H9 (cell line): ENCODE results near the gene PITX1. TPM values are rescaled to one million over a fixed set of nuclear protein-coding genes. Genes with fewer than 3 reads are reported as not detected.

Experiments used
- DNase-seq: peaks from one replicate; pipeline ENCODE4 v3.0.0-alpha.2; 2017
- H2AFZ ChIP-seq: one replicate; pipeline ENCODE4 v1.6.1; 2013; ENCODE audit warnings: mild to moderate bottlenecking, low read length, control low read depth, moderate library complexity
- H2AK5ac ChIP-seq: 2 replicates; pipeline ENCODE4 v1.6.1; 2013; ENCODE audit warnings: low read length, control low read depth, mixed read lengths; ENCODE audit not compliant: insufficient read length
- H2BK120ac ChIP-seq: one replicate; pipeline ENCODE4 v1.6.1; 2013; ENCODE audit warnings: low read depth, mild to moderate bottlenecking, low read length, control low read depth, inconsistent platforms; ENCODE audit not compliant: poor library complexity, severe bottlenecking
- H2BK12ac ChIP-seq: 2 replicates; pipeline ENCODE4 v1.6.1; 2013; ENCODE audit warnings: low read length, control low read depth, mixed read lengths, low read depth; ENCODE audit not compliant: insufficient read length
- H2BK15ac ChIP-seq: 2 replicates; pipeline ENCODE4 v1.6.1; 2013; ENCODE audit warnings: low read depth, low read length, control low read depth
- H2BK20ac ChIP-seq: one replicate; pipeline ENCODE4 v1.6.1; 2013; ENCODE audit warnings: low read depth, mild to moderate bottlenecking, low read length, control low read depth, inconsistent platforms; ENCODE audit not compliant: poor library complexity, severe bottlenecking
- H2BK5ac ChIP-seq: 2 replicates; pipeline ENCODE4 v1.6.1; 2013; ENCODE audit warnings: low read length, control low read depth, mixed read lengths; ENCODE audit not compliant: insufficient read length
- H3K14ac ChIP-seq: 2 replicates; pipeline ENCODE4 v1.6.1; 2013; ENCODE audit warnings: low read length, control low read depth; ENCODE audit not compliant: insufficient read depth
- H3K18ac ChIP-seq: 2 replicates; pipeline ENCODE4 v1.6.1; 2013; ENCODE audit warnings: low read depth, mild to moderate bottlenecking, mixed read lengths, low read length, control low read depth; ENCODE audit not compliant: insufficient read length
- H3K23ac ChIP-seq: 2 replicates; pipeline ENCODE4 v1.6.1; 2013; ENCODE audit warnings: low read length, control low read depth, mixed read lengths, low read depth; ENCODE audit not compliant: insufficient read length
- H3K23me2 ChIP-seq: 2 replicates; pipeline ENCODE4 v1.6.1; 2013; ENCODE audit warnings: low read depth, mild to moderate bottlenecking, mixed read lengths, low read length, control low read depth; ENCODE audit not compliant: insufficient read length, poor library complexity, severe bottlenecking
- H3K27ac ChIP-seq: 2 replicates; pipeline ENCODE4 v1.5.1; 2013; ENCODE audit warnings: low read length, control low read depth, mixed read lengths, low read depth; ENCODE audit not compliant: insufficient read length
- H3K27me3 ChIP-seq: 2 replicates; pipeline ENCODE4 v1.6.1; 2013; ENCODE audit warnings: low read length, control low read depth, inconsistent platforms; ENCODE audit not compliant: insufficient read depth
- H3K4ac ChIP-seq: 2 replicates; pipeline ENCODE4 v1.6.1; 2013; ENCODE audit warnings: low read depth, mild to moderate bottlenecking, control low read depth, inconsistent platforms, low read length, moderate library complexity
- H3K4me1 ChIP-seq: 2 replicates; pipeline ENCODE4 v1.6.1; 2013; ENCODE audit warnings: low read length, control low read depth, inconsistent platforms; ENCODE audit not compliant: insufficient read depth
- H3K4me2 ChIP-seq: 2 replicates; pipeline ENCODE4 v1.6.1; 2013; ENCODE audit warnings: low read length, control low read depth, mixed read lengths; ENCODE audit not compliant: insufficient read length, insufficient read depth
- H3K56ac ChIP-seq: 2 replicates; pipeline ENCODE4 v1.6.1; 2013; ENCODE audit warnings: low read depth, mild to moderate bottlenecking, mixed read lengths, low read length, control low read depth; ENCODE audit not compliant: insufficient read length
- H3K79me1 ChIP-seq: 2 replicates; pipeline ENCODE4 v1.6.1; 2013; ENCODE audit warnings: low read depth, mild to moderate bottlenecking, moderate library complexity, low read length, control low read depth, inconsistent platforms; ENCODE audit not compliant: insufficient read depth, poor library complexity, severe bottlenecking
- H3K79me2 ChIP-seq: 2 replicates; pipeline ENCODE4 v1.6.1; 2013; ENCODE audit warnings: low read length, control low read depth, inconsistent platforms; ENCODE audit not compliant: insufficient read depth
- H3K9ac ChIP-seq: 2 replicates; pipeline ENCODE4 v1.6.1; 2013; ENCODE audit warnings: low read length, control low read depth, mixed read lengths; ENCODE audit not compliant: insufficient read length; ENCODE audit errors: extremely low read depth
- H3K9me3 ChIP-seq: one replicate; pipeline ENCODE4 v1.6.1; 2013; ENCODE audit warnings: low read depth, low read length, inconsistent platforms; ENCODE audit not compliant: control insufficient read depth
- H3T11ph ChIP-seq: one replicate; pipeline ENCODE4 v1.6.1; 2013; ENCODE audit warnings: mild to moderate bottlenecking, low read length, control low read depth, inconsistent platforms
- H4K20me1 ChIP-seq: one replicate; pipeline ENCODE4 v1.6.1; 2013; ENCODE audit not compliant: control insufficient read depth, insufficient read length, insufficient read depth
- H4K5ac ChIP-seq: 2 replicates; pipeline ENCODE4 v1.6.1; 2013; ENCODE audit warnings: low read depth, mild to moderate bottlenecking, mixed read lengths, low read length, control low read depth; ENCODE audit not compliant: insufficient read length
- H4K8ac ChIP-seq: replicated peaks from 2 replicates; pipeline ENCODE4 v1.6.1; 2013; ENCODE audit warnings: low read length, control low read depth, mixed read lengths, low read depth; ENCODE audit not compliant: insufficient read length
- H4K91ac ChIP-seq: 2 replicates; pipeline ENCODE4 v1.6.1; 2013; ENCODE audit warnings: low read depth, mild to moderate bottlenecking, moderate library complexity, mixed read lengths, low read length, control low read depth; ENCODE audit not compliant: insufficient read length
- H3K27ac Mint-ChIP-seq, 3 experiments: 2 replicates in 2 of 3; 3 replicates in 1 of 3; pipeline ENCODE4 v1.8.0; 2020 to 2021; ENCODE audit warnings: mixed read lengths in 3 of 3, mild to moderate bottlenecking in 1 of 3, moderate library complexity in 1 of 3
- H3K27me3 Mint-ChIP-seq: 2 replicates; pipeline ENCODE4 v1.8.0; 2021; ENCODE audit warnings: low read depth, mild to moderate bottlenecking, moderate library complexity, mixed read lengths
- H3K36me3 Mint-ChIP-seq, 3 experiments: 2 replicates in 2 of 3; 3 replicates in 1 of 3; pipeline ENCODE4 v1.8.0; 2020 to 2021; ENCODE audit warnings: low read depth in 3 of 3, mixed read lengths in 3 of 3; ENCODE audit not compliant: insufficient read depth in 1 of 3
- H3K4me1 Mint-ChIP-seq, 2 experiments: 2 replicates each; pipeline ENCODE4 v1.8.0; 2020; ENCODE audit warnings: mixed read lengths in 2 of 2
- H3K4me3 Mint-ChIP-seq, 2 experiments: 2 replicates in 1 of 2; 3 replicates in 1 of 2; pipeline ENCODE4 v1.8.0; 2020 to 2021; ENCODE audit warnings: mild to moderate bottlenecking in 2 of 2, mixed read lengths in 2 of 2, moderate library complexity in 1 of 2
- H3K9me3 Mint-ChIP-seq, 2 experiments: 2 replicates in 1 of 2; 3 replicates in 1 of 2; pipeline ENCODE4 v1.8.0; 2020; ENCODE audit warnings: mild to moderate bottlenecking in 2 of 2, mixed read lengths in 2 of 2, moderate library complexity in 1 of 2
- WGBS: extraction: QIAGEN DNeasy Blood & Tissue Kit; methylation state at CpG from one replicate; pipeline ENCODE4 v1.1.7; 2013; ENCODE audit warnings: missing lambda C conversion rate, low lambda C conversion rate, mixed read lengths; ENCODE audit not compliant: insufficient read length; ENCODE audit errors: extremely low coverage; 5-methylcytosine and 5-hydroxymethylcytosine counted together
- total RNA-seq: library from RNA; stranded (reverse); gene quantifications from 2 replicates; pipeline ENCODE4 v1.2.1, GENCODE V29; 2021
- TF ChIP-seq, protein P1 (sequence below): fragments of 200-600 bp; sonication (generic); conservative IDR thresholded peaks from 3 replicates; pipeline ENCODE4 v1.8.0; 2021; ENCODE audit warnings: antibody characterized with exemption, mild to moderate bottlenecking

PITX1 gene
- total RNA-seq, 1 experiment from 2014 or later = not detected

DNA sequence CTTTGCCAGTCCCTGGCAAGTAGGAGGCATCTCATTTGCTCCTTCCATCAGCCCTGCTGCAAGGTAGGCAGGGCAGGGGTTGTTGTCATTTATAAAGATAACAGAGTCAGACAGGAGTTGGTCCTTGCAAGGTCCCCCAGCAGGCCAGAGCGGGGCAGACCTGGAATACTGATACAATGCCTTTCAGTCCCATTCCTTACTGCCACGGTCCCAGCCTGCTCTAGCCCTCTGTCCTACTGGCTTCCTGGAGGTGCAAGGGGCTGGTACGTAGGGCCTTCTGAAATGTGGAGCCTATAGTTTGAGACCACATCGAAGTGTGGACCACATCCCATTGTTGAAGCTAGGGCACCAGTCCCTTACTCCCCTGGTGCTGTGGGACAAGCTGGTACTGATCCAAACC lies 42.8 kb upstream of the PITX1 start:
- no peak overlapping the region for H2AK5ac ChIP-seq
- no peaks in the 10 kb centered on the region for H3K79me2 ChIP-seq
- no peak overlapping the region for H2BK15ac ChIP-seq
- no peak overlapping the region for H2BK120ac ChIP-seq
- H4K20me1 ChIP-seq = no peaks in the 10 kb centered on the region
- H2BK12ac ChIP-seq = no peak overlapping the region
- no peak overlapping the region for H4K5ac ChIP-seq
- no peak overlapping the region for H4K91ac ChIP-seq
- no peak overlapping the region for H2BK20ac ChIP-seq
- H3K79me1 ChIP-seq = no peaks in the 10 kb centered on the region
- Mint-ChIP-seq H3K36me3 (no peaks in the 10 kb centered on the region), H3K9me3 (peaks cover 7 to 11% of the 10 kb centered on the region in 2 experiments), H3K27me3 (peaks cover 98% of the 10 kb centered on the region), H3K4me1 (peaks cover 9 to 14% of the 10 kb centered on the region in 2 experiments), H3K27ac (no peak overlapping the region), H3K4me3 (no peak overlapping the region)
- no peak overlapping the region for H3K27ac ChIP-seq
- H4K8ac ChIP-seq = no peak overlapping the region
- H3K9ac ChIP-seq = no peak overlapping the region
- no CpG with 5 or more reads among the region's 4 CpGs for WGBS
- TF ChIP-seq, protein P1, sequence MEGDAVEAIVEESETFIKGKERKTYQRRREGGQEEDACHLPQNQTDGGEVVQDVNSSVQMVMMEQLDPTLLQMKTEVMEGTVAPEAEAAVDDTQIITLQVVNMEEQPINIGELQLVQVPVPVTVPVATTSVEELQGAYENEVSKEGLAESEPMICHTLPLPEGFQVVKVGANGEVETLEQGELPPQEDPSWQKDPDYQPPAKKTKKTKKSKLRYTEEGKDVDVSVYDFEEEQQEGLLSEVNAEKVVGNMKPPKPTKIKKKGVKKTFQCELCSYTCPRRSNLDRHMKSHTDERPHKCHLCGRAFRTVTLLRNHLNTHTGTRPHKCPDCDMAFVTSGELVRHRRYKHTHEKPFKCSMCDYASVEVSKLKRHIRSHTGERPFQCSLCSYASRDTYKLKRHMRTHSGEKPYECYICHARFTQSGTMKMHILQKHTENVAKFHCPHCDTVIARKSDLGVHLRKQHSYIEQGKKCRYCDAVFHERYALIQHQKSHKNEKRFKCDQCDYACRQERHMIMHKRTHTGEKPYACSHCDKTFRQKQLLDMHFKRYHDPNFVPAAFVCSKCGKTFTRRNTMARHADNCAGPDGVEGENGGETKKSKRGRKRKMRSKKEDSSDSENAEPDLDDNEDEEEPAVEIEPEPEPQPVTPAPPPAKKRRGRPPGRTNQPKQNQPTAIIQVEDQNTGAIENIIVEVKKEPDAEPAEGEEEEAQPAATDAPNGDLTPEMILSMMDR = no peak
- no peak for DNase-seq
- no peak overlapping the region for H2BK5ac ChIP-seq
- H3T11ph ChIP-seq = no peak overlapping the region
- H3K23me2 ChIP-seq = no peaks in the 10 kb centered on the region
- no peak overlapping the region for H3K4me2 ChIP-seq
- H2AFZ ChIP-seq = no peak overlapping the region
- no peak overlapping the region for H3K4ac ChIP-seq
- no peak overlapping the region for H3K56ac ChIP-seq
- H3K9me3 ChIP-seq = no peaks in the 10 kb centered on the region
- no peak overlapping the region for H3K23ac ChIP-seq
- peaks cover 2% of the 10 kb centered on the region; the same call in 1 of the 2 replicates for H3K4me1 ChIP-seq
- no peak overlapping the region for H3K18ac ChIP-seq
- H3K14ac ChIP-seq = no peak overlapping the region; the same call in 1 of the 2 replicates
- H3K27me3 ChIP-seq = no peaks in the 10 kb centered on the region; the same call in 1 of the 2 replicates
